ENCODE measurements around the gene ACBD4. TPM values are rescaled to one million over a fixed set of nuclear protein-coding genes. Genes with fewer than 3 reads are reported as not detected.

The ACBD4 gene
- total and polyA plus RNA-seq, 7 donors: 13.2 to 36.5 (median 21.2) TPM

DNA sequence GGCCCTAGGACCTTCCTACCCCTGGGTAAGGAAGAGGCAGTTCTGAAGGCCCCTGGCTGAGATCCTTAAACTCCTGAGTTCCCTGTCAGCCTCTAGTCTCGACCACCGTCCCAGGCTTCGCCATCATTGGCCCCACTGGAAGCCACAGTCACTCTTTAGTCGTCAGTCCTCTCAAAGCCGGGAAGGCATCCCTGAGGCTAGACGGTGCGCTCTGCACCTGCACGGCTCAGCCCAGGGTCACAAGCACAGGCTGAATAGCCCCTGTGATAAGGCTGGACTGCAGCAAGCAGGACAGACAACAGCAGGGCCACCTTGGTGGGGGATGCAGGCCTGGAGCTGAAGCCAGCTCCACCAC, 9.5 kb downstream of the ACBD4 start:
- TF ChIP-seq POLR2A (IDR thresholded peaks at IDR 0.05): no peak
- no peak for TF ChIP-seq EP300 (IDR thresholded peaks at IDR 0.05)
- TF ChIP-seq, protein P1, sequence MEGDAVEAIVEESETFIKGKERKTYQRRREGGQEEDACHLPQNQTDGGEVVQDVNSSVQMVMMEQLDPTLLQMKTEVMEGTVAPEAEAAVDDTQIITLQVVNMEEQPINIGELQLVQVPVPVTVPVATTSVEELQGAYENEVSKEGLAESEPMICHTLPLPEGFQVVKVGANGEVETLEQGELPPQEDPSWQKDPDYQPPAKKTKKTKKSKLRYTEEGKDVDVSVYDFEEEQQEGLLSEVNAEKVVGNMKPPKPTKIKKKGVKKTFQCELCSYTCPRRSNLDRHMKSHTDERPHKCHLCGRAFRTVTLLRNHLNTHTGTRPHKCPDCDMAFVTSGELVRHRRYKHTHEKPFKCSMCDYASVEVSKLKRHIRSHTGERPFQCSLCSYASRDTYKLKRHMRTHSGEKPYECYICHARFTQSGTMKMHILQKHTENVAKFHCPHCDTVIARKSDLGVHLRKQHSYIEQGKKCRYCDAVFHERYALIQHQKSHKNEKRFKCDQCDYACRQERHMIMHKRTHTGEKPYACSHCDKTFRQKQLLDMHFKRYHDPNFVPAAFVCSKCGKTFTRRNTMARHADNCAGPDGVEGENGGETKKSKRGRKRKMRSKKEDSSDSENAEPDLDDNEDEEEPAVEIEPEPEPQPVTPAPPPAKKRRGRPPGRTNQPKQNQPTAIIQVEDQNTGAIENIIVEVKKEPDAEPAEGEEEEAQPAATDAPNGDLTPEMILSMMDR (IDR thresholded peaks at IDR 0.05): no peak
- TF ChIP-seq POLR2AphosphoS5 (IDR thresholded peaks at IDR 0.05): no peak
- intact Hi-C loops (cut with DNase I): loop anchor here (5.0 to 10.0 kb wide), 2 partner anchors 172 to 950 kb away; partner anchors contain the start of genes ATXN7L3 and MAP3K14
- peak overlapping the region; percentile 35 to 58 (median 47) for H3K4me3 ChIP-seq
- H3K4me1 ChIP-seq: peaks cover 6 to 40% (median 33%) of the 10 kb centered on the region in 4 donors
- peak overlapping the region; percentile 96 to 98 (median 97) for H3K27ac ChIP-seq
- H3K36me3 ChIP-seq: no peaks in the 10 kb centered on the region
- H3K9me3 ChIP-seq: no peaks in the 10 kb centered on the region
- H3K27me3 ChIP-seq: no peaks in the 10 kb centered on the region
- WGBS, 2 donors: 74 to 82% methylated on average over 8 of the region's 8 CpGs
- peak; percentile 66 for DNase-seq

DNA sequence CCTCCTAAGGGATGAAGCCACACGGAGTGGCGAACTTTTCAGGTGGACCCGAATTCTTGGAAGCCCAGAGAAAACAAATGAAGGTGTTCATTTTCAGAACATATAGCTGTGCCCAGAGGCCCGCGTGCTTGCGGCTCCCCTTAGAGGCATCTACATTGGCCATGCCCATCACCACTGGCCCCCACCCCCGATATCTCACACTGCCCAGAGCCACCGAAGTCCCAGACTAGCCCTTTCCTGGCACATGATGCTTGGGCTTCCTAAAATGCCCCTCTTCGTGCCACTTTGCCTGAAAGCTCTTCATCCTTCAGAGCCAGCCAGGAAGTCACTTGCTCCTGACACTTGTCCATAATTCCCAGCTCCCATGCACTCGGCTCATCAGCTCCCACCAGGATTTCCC, 10.7 kb downstream of the ACBD4 start:
- Histone ChIP-seq H3K4me1 (peaks cover 6 to 44% (median 38%) of the 10 kb centered on the region in 4 donors), H3K4me3 (no peak overlapping the region), H3K9me3 (no peaks in the 10 kb centered on the region), H3K36me3 (no peaks in the 10 kb centered on the region), H3K27ac (peak overlapping the region; percentile 96 to 98 (median 97)), H3K27me3 (no peaks in the 10 kb centered on the region)
- TF ChIP-seq, protein P1 (IDR thresholded peaks at IDR 0.05): no peak
- intact Hi-C loops (cut with DNase I): loop anchor here (5.0 to 10.0 kb wide), 2 partner anchors 171 to 951 kb away; partner anchors contain the start of genes ATXN7L3 and MAP3K14
- DNase-seq: peak; percentile 71
- 90 to 95% methylated on average over 10 of the region's 10 CpGs for WGBS, 2 donors

DNA sequence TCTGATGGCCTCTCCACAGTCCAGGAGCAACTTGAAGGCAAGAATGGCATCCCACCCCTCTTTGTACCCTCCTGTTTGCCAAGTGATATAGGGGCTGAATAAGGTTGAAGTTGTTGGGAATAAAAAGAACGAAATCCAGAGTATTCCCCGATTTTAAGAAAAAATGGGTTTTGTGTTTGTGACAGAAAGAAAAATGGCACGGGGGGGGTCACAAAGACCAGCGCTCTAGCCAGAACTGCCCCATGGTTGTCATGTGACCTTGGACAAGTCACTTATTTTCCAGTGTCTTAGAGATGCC, 11.1 kb downstream of the ACBD4 start:
- TF ChIP-seq POLR2AphosphoS5 (IDR thresholded peaks at IDR 0.05) (no peak), POLR2A (IDR thresholded peaks at IDR 0.05) (no peak), EP300 (IDR thresholded peaks at IDR 0.05) (no peak)
- TF ChIP-seq, protein P1 (IDR thresholded peaks at IDR 0.05): no peak
- H3K4me1 ChIP-seq: peaks cover 6 to 48% (median 42%) of the 10 kb centered on the region in 4 donors
- H3K4me3 ChIP-seq: peak overlapping the region; percentile 64 to 92 (median 76)
- peak overlapping the region; percentile 96 to 98 (median 97) for H3K27ac ChIP-seq
- 59 to 86% methylated on average over 4 of the region's 4 CpGs for WGBS, 2 donors
- no peaks in the 10 kb centered on the region for H3K9me3 ChIP-seq
- intact Hi-C loops (cut with DNase I): loop anchor here (5.0 to 10.0 kb wide), 2 partner anchors 171 to 952 kb away; partner anchors contain the start of genes ATXN7L3 and MAP3K14
- H3K36me3 ChIP-seq: no peaks in the 10 kb centered on the region
- no peak for DNase-seq
- H3K27me3 ChIP-seq: no peaks in the 10 kb centered on the region

DNA sequence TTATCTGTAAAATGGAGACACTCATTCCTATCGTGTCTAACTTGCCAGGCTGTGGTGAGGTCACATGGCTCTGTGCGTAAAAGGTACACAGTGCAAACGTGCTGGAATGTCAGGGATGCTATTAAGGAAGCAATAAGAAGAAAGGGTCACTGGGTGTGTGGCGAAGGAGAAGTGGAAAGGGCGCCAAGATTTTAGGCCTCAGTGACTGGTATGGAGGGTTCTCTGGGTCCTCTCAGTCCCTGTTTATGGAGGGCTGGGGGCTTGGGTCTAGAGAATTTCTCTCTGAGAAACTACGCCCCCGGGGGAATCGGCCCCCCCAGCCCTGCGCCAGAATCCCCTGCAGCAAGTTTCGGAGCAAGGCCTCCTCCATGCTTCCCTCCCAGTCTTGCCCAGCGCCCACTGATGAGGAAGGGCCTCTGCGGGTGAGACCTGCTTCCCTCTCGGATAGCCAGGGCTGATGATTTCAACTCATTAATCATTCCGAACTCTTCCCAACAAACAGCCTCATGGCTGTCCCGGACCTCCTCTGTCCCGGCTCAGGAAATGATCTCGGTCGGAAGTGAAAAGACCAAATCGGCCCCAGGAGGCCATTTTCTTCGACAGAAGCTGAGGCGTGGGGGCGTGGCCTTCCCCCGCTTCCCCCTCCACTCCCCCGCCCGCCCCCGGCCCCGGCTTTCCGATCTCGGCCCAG, 11.5 kb downstream of the ACBD4 start:
- H3K27ac ChIP-seq: peak overlapping the region; percentile 96 to 98 (median 97)
- peak overlapping the region; percentile 64 to 92 (median 76) for H3K4me3 ChIP-seq
- peak; percentile 84 for DNase-seq
- no peaks in the 10 kb centered on the region for H3K27me3 ChIP-seq
- H3K4me1 ChIP-seq: peaks cover 6 to 53% (median 46%) of the 10 kb centered on the region in 4 donors
- no peaks in the 10 kb centered on the region for H3K9me3 ChIP-seq
- TF ChIP-seq POLR2A (IDR thresholded peaks at IDR 0.05) (peak in 1 of 2 donors; percentile 14), POLR2AphosphoS5 (IDR thresholded peaks at IDR 0.05) (peak in 2 of 4 donors; percentile 20 to 32), EP300 (IDR thresholded peaks at IDR 0.05) (no peak)
- TF ChIP-seq, protein P1 (IDR thresholded peaks at IDR 0.05): no peak
- no peaks in the 10 kb centered on the region for H3K36me3 ChIP-seq
- WGBS, 2 donors: 4 to 12% methylated on average over 29 of the region's 29 CpGs
- intact Hi-C loops (cut with DNase I): loop anchor here (5.0 to 10.0 kb wide), 2 partner anchors 170 to 952 kb away; partner anchors contain the start of genes ATXN7L3 and MAP3K14
